NCI-H526 treated with DMSO at 0.1 percent for 48 hours (cell line): Measurements from ENCODE around the gene MARS1.

ENCODE experiments used
- DNase-seq: peaks from one replicate; lab custom pipeline; 2025; lab: John Stamatoyannopoulos, UW

MARS1 gene

DNA sequence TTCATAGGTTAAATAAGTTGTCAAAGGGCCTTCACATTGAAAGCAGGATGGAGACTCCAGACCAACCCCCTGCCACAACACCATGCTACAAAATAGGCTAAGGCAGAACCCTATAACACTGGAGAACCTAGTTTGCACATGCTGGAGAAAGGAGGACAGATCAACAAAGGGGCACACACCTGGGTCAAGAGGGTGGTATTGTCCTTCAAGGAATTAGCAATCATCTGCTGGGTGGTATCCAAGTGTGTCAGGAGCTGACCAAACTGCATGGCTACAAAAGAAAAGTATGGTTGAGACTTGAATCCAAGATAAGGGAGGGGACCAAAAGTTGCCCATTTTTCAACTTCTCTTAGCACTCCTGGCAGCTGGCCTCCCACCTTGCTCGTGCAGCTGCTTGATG, 44.0 kb downstream of the MARS1 start:
- DNase-seq: no peak

DNA sequence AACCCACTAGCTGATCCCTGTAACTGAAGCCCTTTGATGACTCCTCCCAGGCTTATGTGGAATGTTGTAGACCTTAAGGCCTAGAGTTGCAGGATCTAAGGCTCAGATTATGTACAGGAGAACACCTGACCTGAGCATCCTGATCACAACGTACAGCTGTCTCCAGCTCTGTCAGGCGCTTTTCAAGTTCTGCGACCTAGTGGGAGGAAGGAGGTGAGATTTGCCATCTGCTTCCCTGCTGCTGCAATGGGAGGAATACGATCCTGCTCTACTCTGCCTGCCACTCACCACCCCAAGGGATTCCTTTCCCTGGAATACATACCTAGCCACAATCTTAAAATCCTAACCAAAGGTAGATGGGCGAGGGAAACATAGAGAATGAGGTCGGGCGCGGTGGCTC, 45.2 kb downstream of the MARS1 start:
- DNase-seq: no peak

DNA sequence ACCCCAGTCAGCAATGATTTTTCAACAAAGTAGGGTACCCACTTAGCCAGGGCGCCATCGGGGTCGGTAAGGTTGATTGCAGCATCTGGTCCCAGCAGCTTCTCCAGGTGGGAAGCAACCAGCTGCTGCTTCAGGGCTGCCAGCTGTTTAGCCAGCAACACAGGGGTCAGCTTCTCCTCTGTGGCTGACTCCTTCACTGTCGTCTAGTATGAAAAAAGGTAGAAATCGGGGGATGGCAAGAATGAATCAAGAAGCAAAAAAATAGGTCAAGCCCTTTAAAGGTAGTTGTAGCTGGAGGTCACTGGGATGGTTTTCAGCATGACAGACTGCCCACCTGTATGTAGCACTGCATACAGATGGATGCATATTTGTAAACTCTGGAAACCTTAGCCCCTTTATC, 46.4 kb downstream of the MARS1 start:
- no peak for DNase-seq

DNA sequence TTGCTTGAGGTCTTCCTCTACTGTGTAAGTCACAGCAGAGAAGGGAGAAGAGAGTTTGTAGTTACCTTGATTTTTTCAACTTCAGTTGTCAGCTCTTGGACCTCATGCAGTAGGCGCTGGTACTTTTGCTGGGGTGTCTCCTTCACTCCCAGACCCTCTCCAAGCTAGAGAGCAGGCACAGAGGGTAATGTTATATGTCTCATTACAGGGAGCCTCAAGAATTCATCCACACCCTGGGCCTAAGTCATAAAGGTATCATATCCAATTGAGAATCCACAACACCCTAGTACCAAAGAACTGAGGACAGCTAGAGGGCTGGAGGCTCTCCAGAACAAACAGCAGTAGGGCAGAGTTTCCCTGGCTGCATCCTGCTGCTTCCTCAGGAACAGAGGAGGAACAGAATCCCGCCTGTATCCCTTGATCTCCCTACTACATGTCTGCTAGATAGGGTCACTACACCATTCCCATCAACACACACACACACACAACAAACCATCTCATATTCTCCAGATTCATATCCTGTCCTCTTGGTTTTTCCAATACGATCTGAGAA, 47.2 kb downstream of the MARS1 start:
- DNase-seq: no peak

DNA sequence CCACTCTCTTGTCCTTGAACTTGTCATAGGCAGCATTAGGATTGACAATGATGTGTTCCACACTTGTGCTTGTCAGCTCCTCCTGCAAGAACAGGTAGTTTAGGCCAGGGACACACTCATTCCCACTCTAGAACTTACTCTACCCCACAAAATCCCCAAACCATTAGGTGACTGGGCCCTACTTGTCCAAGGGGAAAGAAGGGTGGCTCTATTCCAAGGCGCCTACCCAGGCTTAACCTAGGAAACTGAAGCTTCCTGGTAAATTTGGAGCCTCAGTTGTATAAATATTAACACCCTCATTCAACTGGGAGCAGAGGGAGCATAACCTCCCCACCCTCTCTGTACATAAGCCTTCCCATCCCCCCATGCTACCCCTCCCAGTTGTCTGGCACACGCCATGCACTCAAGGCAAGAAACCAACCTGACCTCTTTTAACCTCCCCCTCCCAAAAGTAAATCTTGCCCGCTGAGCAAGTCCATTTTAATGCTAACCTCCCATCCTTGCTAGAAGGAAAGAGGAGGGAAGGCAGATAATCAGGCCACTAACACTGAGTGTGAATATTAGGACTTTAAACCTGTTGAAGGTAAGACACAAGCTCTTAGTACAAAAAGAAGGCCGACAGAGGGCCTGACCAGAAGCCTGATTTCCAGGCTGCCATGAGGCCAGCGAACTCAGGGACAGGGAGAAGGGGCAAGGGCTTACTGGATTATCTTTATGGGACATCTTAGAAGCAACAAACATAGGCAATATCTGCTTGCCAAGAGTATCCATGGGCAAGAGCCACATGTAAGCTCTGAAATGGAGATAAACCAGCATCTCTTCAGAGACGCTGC, 48.1 kb downstream of the MARS1 start:
- no peak for DNase-seq

DNA sequence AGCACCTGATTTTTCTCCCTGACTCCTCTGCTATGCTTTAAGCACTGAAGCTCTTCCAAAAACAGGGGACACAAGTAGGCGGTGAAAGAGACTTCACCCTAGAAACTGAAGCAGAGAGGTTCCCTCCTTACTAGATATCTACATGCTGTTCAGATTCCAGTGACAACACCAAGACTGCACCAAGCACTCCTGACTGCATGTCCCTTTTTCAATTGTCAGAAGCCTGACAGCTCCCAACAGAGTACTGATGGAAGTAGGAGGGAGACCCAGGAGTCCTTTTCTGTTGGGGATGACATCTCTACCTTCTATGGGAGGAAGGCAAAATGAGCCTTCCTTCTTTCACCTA, 48.7 kb downstream of the MARS1 start:
- DNase-seq: no peak

DNA sequence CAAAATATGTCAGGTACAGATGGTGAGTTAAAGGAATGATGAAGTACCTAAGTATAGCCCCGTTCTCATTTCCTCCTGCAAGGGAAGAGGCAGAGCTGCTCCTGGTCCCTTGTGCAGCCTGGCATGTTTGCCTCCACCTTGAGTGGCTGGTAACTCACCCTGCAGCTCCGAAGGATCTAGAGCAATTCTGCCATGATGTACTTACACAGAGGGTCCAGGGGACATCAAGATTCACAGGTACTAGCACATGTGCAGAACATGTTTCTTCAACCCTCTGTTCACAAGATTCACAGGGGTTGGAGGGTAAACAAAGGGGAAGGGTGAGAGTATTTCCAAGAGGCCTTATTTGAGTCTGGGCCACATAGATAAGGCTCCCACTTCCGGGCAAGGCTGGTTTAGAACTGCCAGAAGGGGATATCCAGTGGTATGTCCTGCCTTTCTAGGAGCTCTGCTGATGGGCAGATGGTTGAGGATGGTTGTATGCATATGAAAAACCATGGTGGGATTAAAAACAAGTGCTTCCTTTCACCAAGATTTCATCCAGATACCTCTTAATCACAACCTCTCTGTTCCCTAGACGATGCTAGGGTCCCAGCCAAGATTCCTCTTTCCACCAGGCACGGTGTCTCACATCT, 51.4 kb downstream of the MARS1 start:
- no peak for DNase-seq

DNA sequence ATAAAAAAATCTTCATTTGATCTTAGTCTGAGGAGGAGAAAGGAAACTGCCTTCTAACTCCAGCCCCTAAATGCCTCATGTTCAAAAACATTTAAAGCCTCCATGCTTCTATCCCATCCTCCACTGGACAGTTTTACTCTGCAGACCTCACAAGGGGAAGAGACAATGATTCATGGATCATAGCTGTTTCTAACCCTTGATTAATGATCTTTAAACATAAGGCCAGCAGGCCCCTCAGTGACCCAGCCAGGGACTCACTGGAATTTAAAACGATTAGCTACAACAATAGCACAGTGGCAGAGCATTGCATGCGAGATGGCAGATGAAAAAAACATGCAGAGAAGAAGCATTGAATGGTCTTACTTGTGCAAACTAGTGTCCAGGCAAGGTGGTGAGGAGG, 53.1 kb downstream of the MARS1 start:
- no peak for DNase-seq

DNA sequence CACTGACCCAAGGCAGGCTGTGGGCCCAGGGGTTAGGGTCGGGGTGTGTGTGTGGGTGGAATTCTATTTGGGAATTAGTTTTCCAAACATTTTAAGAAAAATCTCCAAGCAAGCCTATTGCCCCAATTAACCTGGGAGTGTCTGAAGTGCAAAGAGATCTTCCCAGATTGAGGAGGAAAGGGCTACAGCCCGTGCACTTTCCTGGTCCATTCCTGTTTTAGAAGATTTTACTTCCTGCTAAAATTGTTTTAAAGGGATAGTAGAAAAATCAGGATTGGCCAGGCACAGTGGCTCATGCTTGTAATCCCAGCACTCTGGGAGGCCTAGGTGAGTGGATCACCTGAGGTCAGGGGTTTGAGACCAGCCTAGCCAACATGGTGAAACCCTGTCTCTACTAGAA, 53.8 kb downstream of the MARS1 start:
- no peak for DNase-seq

DNA sequence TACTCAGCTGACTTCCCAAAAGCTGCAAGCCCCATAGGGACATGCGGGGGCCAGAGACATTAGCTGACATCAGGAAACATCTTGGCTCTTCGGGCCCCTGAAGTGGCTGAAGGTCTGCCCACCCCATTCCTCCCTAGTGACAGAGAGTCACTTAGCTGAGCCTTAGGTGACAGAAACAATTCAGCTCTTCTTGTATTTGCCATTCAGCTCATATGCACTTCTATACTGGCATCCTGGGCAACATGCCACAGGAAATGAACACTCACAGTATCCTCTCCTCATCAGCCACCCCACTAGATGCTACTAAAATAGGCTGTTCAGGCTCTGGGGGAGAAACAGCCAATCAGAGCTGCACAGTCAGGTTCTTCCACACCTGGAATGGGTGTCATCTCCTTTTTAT, 55.7 kb downstream of the MARS1 start:
- DNase-seq: no peak

DNA sequence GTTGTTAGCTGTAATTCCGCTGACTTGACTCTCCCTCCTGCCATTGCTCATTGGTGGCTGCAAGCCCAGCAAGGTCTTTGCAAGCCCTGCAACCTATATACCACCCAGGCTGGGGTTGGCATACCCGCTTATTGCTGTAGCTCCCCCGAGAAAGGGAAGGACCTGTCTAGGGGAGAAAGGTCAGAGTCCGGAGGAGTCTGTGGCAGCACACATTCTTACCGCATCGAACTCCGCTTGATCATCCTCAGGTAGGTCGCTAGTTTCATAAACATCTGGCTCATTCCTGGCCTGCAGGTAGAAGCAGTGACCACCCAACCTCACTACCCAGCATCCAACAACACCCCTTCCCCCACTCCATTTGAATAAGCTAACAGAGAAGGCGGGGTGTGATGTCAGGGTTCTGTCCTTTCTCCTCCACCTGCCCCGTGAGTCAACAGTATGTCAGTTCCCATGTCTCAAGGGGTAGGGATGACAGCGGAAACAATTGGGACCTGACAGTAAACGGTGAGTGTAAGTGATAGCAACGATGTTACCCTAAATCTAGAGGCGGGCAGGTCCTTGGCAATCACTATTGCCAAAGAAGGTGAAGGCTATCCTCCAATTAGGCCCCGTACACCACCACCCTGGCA, 58.1 kb downstream of the MARS1 start:
- peak; percentile 70 for DNase-seq

DNA sequence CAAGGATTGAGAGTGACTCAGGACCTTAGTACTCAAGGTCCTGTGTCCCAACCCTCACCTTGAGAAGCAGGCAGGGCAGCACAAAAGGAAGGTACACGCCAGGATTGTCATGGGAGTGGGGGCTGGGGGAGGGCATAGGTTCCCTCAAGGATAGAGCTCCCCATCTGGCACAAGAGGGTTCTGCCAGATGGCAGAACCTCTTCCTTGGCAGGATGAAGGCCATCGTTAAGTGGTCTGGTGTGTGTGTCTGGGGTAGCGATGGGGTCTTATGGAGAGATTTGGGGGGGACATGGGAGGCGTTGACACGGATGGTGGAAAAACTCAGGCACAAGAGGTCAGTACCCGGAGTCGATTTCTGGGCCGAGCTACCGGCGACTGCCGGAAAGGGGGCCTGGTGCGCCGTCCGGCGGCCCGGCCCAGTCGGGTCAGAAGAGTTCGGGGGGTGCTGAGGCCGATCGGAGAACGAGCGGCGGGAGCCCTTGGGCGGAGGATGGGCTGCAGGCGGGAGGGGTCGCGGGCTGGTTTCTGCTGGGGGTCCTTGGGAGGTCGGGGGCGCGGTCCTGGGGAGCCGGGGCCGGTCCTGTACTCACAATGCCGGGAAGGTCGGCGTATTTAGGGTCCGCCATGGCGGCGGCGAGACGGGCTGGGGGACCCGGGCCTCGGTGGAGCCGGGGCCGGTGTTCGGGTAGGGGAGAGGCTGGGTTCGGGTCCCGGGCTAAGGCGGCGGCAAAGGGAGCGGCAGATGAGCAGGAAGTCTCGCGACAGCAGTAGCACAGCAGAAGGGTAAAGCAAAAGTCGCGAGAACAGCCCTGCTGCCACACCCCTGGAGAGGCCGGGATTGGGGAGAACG, 58.8 kb downstream of the MARS1 start, which contains the start of gene DCTN2:
Gene DCTN2, minus strand, starts transcription at position 755 of the 850 bp plus-strand sequence. Its CDS starts 129 bp downstream, at position 626.
- peak; percentile 96 for DNase-seq

DNA sequence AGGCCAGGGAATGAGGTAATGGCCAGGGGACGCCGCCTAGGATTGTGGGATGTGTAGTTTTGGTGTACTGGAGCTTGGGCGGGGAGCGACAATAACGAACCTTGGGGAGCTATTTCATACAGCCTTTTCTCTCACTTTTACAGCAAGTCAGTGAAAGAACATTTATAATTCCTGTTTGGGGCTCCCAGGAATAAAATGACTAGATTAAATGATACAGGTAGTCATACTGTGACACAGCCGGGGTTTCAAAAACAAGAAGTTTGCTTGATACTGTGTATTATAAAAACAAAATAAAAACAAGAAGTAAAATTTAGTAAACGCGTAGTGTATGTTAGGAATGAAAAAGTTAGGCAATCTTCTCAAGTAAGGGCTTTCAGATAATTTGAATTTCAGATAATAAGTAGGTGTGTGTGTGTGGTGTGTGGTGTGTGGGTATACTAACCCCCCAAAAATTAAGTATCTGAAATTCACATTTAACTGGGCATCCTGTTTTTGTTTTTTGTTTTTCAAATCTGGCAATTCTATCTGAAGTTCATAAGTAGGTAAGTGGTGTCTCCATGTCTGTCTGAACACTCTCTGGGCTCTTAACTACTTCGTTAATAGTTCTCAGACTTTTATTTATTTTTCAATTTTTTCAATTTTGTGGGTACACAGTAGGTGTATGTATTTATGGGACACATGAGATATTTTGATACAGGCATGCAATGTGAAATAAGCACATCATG, 59.6 kb downstream of the MARS1 start:
- DNase-seq: no peak

DNA sequence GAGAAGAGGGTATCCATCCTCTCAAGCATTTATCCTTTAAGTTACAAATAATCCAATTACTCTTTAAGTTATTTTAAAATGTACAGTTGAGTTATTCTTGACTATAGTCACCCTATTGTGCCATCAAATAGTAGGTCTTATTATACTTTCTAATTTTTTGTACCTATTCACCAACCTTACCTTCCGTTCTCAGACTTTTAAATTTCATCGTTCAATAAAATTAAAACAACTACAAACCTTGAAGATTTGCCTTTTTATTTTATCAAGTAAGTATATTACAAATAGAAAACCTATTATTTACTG, 60.1 kb downstream of the MARS1 start:
- no peak for DNase-seq

DNA sequence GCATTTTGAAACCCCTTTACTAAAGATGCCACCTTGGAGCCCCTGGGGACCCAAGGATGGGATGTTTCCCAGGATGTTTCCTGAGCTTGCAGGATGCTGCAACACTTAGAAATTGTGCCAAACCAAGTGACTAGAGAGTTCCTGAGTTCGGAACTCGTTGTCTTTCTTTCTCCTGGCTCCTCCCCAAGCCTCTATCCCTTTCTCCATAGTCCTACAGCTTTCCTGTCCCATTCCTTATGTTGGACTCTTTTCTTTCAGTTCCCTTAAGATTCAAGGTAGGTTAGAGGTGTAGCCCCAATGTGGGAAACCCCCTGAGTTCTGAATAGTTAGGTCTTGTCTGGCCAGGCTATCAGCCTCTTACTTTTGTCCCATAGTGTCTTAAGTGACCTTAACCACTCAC, 60.6 kb downstream of the MARS1 start:
- DNase-seq: no peak

DNA sequence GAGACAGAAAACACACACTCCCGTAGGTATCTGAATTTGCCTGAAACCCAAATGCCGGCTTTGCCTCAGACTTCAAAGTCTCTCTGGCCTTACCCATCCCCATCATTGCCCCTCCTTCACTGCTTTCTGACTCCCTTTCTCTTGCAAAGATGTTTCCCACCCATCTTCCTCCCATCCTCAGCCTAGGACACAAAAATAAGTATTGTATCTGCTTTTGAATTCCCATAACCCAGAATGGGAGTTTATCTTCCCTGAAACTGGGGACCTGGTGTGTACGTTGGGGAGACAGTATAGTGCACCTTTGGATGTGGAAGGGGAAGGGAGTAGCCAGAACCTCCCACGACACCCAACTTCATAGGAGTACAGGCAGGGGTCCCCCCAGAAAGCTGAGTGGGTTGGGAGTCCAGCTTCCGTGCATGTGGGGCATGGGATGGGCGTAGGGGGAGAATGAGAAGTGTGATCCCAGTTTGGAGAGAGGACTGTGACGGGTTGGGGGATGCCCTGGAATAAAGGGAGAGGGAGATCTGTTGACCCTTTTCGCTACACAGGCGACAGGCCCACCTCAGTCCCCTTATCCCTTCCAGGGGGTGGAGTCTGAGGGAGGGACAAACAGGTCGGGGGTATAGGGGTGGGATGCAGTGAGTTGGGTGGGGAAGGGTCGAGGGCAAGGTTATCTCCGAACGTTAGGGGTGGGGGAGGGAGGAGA, 61.5 kb downstream of the MARS1 start:
- no peak for DNase-seq

DNA sequence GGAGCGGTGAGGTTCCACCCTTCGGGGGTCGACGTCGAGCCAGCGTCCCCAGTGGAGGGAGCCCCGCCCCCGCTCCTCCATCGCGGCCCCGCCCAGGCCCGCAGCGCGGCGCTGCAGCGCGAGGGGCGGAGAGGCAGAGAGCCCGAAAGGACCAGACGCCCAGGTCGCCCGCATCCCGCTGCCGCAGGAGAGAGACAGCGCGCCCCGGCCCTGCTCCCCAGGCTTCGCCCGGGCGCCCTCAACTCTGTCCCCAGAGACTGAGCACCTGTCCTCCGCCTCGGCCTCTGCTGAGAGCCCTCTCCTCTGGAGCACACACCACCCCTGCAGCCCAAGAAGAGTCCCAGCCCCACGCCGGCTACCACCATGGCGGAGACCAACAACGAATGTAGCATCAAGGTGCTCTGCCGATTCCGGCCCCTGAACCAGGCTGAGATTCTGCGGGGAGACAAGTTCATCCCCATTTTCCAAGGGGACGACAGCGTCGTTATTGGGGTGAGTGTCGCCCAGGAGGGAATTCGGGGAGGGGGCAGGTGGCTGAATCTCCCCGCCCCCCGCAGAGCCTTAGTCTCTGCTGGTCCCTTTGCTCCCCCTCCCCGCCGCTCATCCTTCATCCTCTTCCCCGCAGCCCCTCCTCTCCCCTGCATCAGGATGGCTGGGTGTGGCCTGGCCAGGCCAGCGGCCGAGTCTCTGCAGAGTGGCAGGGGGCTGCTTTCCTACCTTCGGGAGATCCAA, 62.2 kb downstream of the MARS1 start, which contains the start of gene KIF5A:
Gene KIF5A, plus strand, starts transcription at position 136 of the 732 bp plus-strand sequence. Its CDS starts 228 bp downstream, at position 364.
- no peak for DNase-seq

DNA sequence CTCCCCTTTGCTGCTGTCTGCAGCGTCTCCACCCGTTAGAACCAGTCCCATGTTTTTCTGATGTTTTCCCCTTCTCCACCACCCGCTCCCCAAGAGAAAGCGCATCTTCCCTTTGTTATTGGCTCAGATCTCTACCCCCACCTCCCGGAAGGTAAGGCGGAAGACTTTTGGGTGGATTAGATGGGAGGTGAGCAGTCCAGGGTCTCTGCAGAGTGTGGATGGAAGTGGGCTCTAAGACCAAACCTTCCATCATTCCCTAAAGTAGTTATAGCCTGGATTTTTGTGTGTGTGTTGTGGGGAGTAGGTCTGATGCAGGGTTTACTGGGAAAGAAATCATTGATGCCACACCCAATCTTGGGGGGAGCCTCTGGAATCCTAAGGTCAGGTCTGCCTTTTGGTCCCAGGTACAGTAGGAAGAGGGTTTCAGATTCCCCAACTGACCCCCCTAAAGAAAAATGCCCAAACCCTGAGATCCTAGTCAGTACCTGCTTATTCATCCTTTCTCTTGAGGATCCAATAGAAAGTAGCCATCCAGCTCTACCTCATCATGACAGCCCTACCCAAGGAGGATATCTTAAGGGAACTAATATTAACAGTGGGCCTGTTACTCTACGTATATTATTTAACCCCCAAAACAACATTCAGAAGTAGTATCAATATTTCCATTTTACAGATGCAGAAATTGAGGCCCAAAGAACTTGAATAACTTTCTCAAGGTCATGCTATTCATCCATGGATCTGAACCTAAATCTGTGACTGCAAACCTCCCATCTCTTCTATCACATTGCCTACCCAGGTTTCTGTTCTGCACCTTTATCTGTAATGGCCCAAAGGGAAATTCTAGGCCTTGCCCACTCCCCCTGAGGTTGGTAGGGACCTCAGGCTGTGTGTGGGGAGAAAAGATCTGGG, 63.0 kb downstream of the MARS1 start:
- no peak for DNase-seq
